Liver (tissue), 9 donors: Measurements from ENCODE around the gene FBRS. TPM values are rescaled to one million over a fixed set of nuclear protein-coding genes. Genes with fewer than 3 reads are reported as not detected.

Experiments used
- DNase-seq: peaks from one replicate; pipeline ENCODE4 v3.0.0-alpha.2; 2017; ENCODE audit warnings: low spot score
- H3K27ac ChIP-seq, 2 donors: one replicate each; pipeline ENCODE4 v1.7.0; 2013; ENCODE audit warnings: inconsistent platforms in 2 of 2, low read length in 2 of 2, control low read depth in 1 of 2, low read depth in 1 of 2, mild to moderate bottlenecking in 1 of 2
- H3K27me3 ChIP-seq, 4 donors: one replicate each; pipeline versions ENCODE4 v1.6.1 to v1.7.0; 2013; ENCODE audit warnings: low read length in 3 of 4, inconsistent platforms in 1 of 4, mild to moderate bottlenecking in 1 of 4, moderate library complexity in 1 of 4; ENCODE audit not compliant: control insufficient read depth in 4 of 4, insufficient read depth in 4 of 4
- H3K36me3 ChIP-seq, 4 donors: one replicate each; pipeline versions ENCODE4 v1.6.1 to v1.7.0; 2013; ENCODE audit warnings: low read length in 3 of 4, mild to moderate bottlenecking in 3 of 4, low read depth in 1 of 4, moderate library complexity in 1 of 4; ENCODE audit not compliant: control insufficient read depth in 4 of 4, insufficient read depth in 3 of 4
- H3K4me1 ChIP-seq, 4 donors: one replicate each; pipeline versions ENCODE4 v1.6.1 to v1.7.0; 2013; ENCODE audit warnings: low read length in 3 of 4, mild to moderate bottlenecking in 3 of 4, moderate library complexity in 1 of 4; ENCODE audit not compliant: control insufficient read depth in 4 of 4, insufficient read depth in 4 of 4
- H3K4me3 ChIP-seq, 3 donors: one replicate each; pipeline versions ENCODE4 v1.6.1 to v1.7.0; 2013; ENCODE audit warnings: low read length in 3 of 3, control low read depth in 1 of 3, low read depth in 1 of 3, mild to moderate bottlenecking in 1 of 3
- H3K9ac ChIP-seq, 2 donors: one replicate each; pipeline ENCODE4 v1.7.0; 2013; ENCODE audit warnings: low read length in 2 of 2, mild to moderate bottlenecking in 2 of 2, moderate library complexity in 2 of 2, control low read depth in 1 of 2, low read depth in 1 of 2
- H3K9me3 ChIP-seq, 4 donors: one replicate each; pipeline versions ENCODE4 v1.6.1 to v1.7.0; 2013; ENCODE audit warnings: low read length in 3 of 4; ENCODE audit not compliant: control insufficient read depth in 4 of 4
- ATF3 ChIP-seq: IDR thresholded peaks from 2 replicates; pipeline ENCODE4 v1.6.1; 2016; ENCODE audit warnings: antibody characterized with exemption
- CTCF ChIP-seq: fragments of 150-350 bp; IDR thresholded peaks from 2 replicates; pipeline ENCODE4 v1.5.1; 2017; ENCODE audit warnings: improper control_type of control experiment, low read depth, low read length; ENCODE audit not compliant: missing input control
- EGR1 ChIP-seq, 2 donors: IDR thresholded peaks; 2 replicates each; pipeline ENCODE4 v1.6.1; 2016 to 2018; ENCODE audit warnings: antibody characterized with exemption in 2 of 2, low read depth in 2 of 2
- FOXA1 ChIP-seq: IDR thresholded peaks from 2 replicates; pipeline ENCODE4 v1.6.1; 2016; ENCODE audit warnings: antibody characterized with exemption
- FOXA2 ChIP-seq: IDR thresholded peaks from 2 replicates; pipeline ENCODE4 v1.6.1; 2016; ENCODE audit warnings: antibody characterized with exemption
- GABPA ChIP-seq, 2 donors: IDR thresholded peaks in 1 of 2; conservative IDR thresholded peaks in 1 of 2; 2 replicates each; pipeline ENCODE4 v1.6.1; 2016; ENCODE audit warnings: antibody characterized with exemption in 2 of 2, mild to moderate bottlenecking in 1 of 2, moderate library complexity in 1 of 2
- HNF4A ChIP-seq, 2 donors: conservative IDR thresholded peaks; 2 replicates each; pipeline ENCODE4 v1.6.1; 2016; ENCODE audit warnings: antibody characterized with exemption in 2 of 2, mild to moderate bottlenecking in 2 of 2
- HNF4G ChIP-seq: IDR thresholded peaks from 2 replicates; pipeline ENCODE4 v1.6.1; 2016; ENCODE audit warnings: antibody characterized with exemption
- JUND ChIP-seq, 2 donors: IDR thresholded peaks; 2 replicates each; pipeline ENCODE4 v1.6.1; 2016; ENCODE audit warnings: antibody characterized with exemption in 2 of 2
- MAX ChIP-seq: IDR thresholded peaks from 2 replicates; pipeline ENCODE4 v1.6.1; 2016; ENCODE audit warnings: antibody characterized with exemption
- NR2F2 ChIP-seq: IDR thresholded peaks from 2 replicates; pipeline ENCODE4 v1.6.1; 2016; ENCODE audit warnings: antibody characterized with exemption
- RAD21 ChIP-seq, 2 donors: IDR thresholded peaks; 2 replicates each; pipeline ENCODE4 v1.6.1; 2016; ENCODE audit warnings: antibody characterized with exemption in 2 of 2, mild to moderate bottlenecking in 2 of 2
- REST ChIP-seq: IDR thresholded peaks from 2 replicates; pipeline ENCODE4 v1.6.1; 2016; ENCODE audit warnings: antibody characterized with exemption, mild to moderate bottlenecking
- RXRA ChIP-seq, 2 donors: IDR thresholded peaks; 2 replicates each; pipeline ENCODE4 v1.6.1; 2017 to 2018; ENCODE audit warnings: antibody characterized with exemption in 2 of 2, mild to moderate bottlenecking in 1 of 2
- SP1 ChIP-seq: IDR thresholded peaks from 2 replicates; pipeline ENCODE4 v1.6.1; 2018; ENCODE audit warnings: antibody characterized with exemption, mild to moderate bottlenecking
- TAF1 ChIP-seq: conservative IDR thresholded peaks from 2 replicates; pipeline ENCODE4 v1.6.1; 2016; ENCODE audit warnings: antibody characterized with exemption, mild to moderate bottlenecking
- YY1 ChIP-seq: IDR thresholded peaks from 2 replicates; pipeline ENCODE4 v1.6.1; 2016; ENCODE audit warnings: antibody characterized with exemption, mild to moderate bottlenecking
- ZBTB33 ChIP-seq: IDR thresholded peaks from 2 replicates; pipeline ENCODE4 v1.6.1; 2016; ENCODE audit warnings: antibody characterized with exemption
- WGBS: extraction: QIAGEN DNeasy Blood & Tissue Kit; methylation state at CpG from one replicate; pipeline ENCODE4 v1.1.7; 2013; 5-methylcytosine and 5-hydroxymethylcytosine counted together
- polyA plus RNA-seq, 2 donors: library from polyadenylated mRNA; stranded (reverse) in 1 of 2; unstranded in 1 of 2; fragments of 200-250 nt in 1 of 2; fragments of >200 nt in 1 of 2; fragmentation: Nextera tagmentation in 1 of 2; extraction: Ambion mirVana in 1 of 2; gene quantifications; one replicate each; pipeline versions ENCODE4 v1.2.1 to v1.2.3, GENCODE V29; 2013 to 2015
- total RNA-seq, 2 donors: library from RNA; depleted of rRNA; stranded (reverse); fragments of >200 nt; gene quantifications; one replicate each; pipeline ENCODE4 v1.2.3, GENCODE V29; 2014
- donor health status: healthy.
- donor health status: healthy.
- donor health status: healthy.
- donor health status: healthy.
- donor health status: healthy.

FBRS gene
- total and polyA plus RNA-seq, 4 donors = 4.1 to 15.5 (median 11.2) TPM

GRCh38 chr16:30654856-30655255 is 3.4 kb upstream of the FBRS start:
- Histone ChIP-seq H3K4me1 (peaks cover 3 to 31% (median 21%) of the 10 kb centered on the region in 4 donors), H3K36me3 (peaks cover 6 to 27% (median 18%) of the 10 kb centered on the region in 4 donors), H3K9ac (no peak overlapping the region), H3K9me3 (no peaks in the 10 kb centered on the region), H3K27ac (no peak overlapping the region), H3K27me3 (no peaks in the 10 kb centered on the region), H3K4me3 (no peak overlapping the region)
- DNase-seq = no peak
- no peak for TF ChIP-seq EGR1 (IDR thresholded peaks at IDR 0.05; ENCODE audit: low read depth in 2 of 2)
- TF ChIP-seq ATF3 = no peak
- no peak for TF ChIP-seq FOXA1
- no peak for TF ChIP-seq REST
- TF ChIP-seq CTCF = no peak
- TF ChIP-seq NR2F2 = no peak
- no peak for TF ChIP-seq HNF4G
- TF ChIP-seq SP1 = no peak
- no peak for TF ChIP-seq JUND (IDR thresholded peaks at IDR 0.05)
- TF ChIP-seq TAF1 = no peak
- TF ChIP-seq RAD21 (IDR thresholded peaks at IDR 0.05) = no peak
- TF ChIP-seq GABPA (IDR thresholded peaks at IDR 0.05 in 1 of 2, conservative IDR thresholded peaks at IDR 0.05 in 1 of 2) = no peak
- TF ChIP-seq HNF4A (conservative IDR thresholded peaks at IDR 0.05) = no peak
- TF ChIP-seq FOXA2 = no peak
- no peak for TF ChIP-seq RXRA (IDR thresholded peaks at IDR 0.05)
- TF ChIP-seq YY1 = no peak
- WGBS = 96% methylated on average over 18 of the region's 18 CpGs

- no peak for DNase-seq
- peaks cover 3 to 38% (median 30%) of the 10 kb centered on the region in 4 donors for H3K4me1 ChIP-seq
- 98% methylated on average over 12 of the region's 12 CpGs for WGBS
- no peak overlapping the region for H3K4me3 ChIP-seq
- H3K9me3 ChIP-seq = no peaks in the 10 kb centered on the region
- H3K9ac ChIP-seq = no peak overlapping the region
- H3K27ac ChIP-seq = no peak overlapping the region
- H3K36me3 ChIP-seq = peaks cover 6 to 27% (median 18%) of the 10 kb centered on the region in 4 donors
- no peaks in the 10 kb centered on the region for H3K27me3 ChIP-seq
- TF ChIP-seq HNF4G = no peak
- no peak for TF ChIP-seq FOXA2
- TF ChIP-seq GABPA (IDR thresholded peaks at IDR 0.05 in 1 of 2, conservative IDR thresholded peaks at IDR 0.05 in 1 of 2) = no peak
- no peak for TF ChIP-seq YY1
- no peak for TF ChIP-seq JUND (IDR thresholded peaks at IDR 0.05)
- no peak for TF ChIP-seq FOXA1
- no peak for TF ChIP-seq EGR1 (IDR thresholded peaks at IDR 0.05; ENCODE audit: low read depth in 2 of 2)
- TF ChIP-seq TAF1 = no peak
- no peak for TF ChIP-seq SP1
- no peak for TF ChIP-seq RAD21 (IDR thresholded peaks at IDR 0.05)
- no peak for TF ChIP-seq MAX
- TF ChIP-seq HNF4A (conservative IDR thresholded peaks at IDR 0.05) = no peak
- no peak for TF ChIP-seq ATF3
- TF ChIP-seq ZBTB33 = no peak
- no peak for TF ChIP-seq RXRA (IDR thresholded peaks at IDR 0.05)
- TF ChIP-seq REST = no peak
Observed at GRCh38 chr16:30655815-30656347, 2.4 kb upstream of the FBRS start.
